Measurements from ENCODE around the gene RFX2.
"Not testable (repeated sequence)": the region's sequence is repeated elsewhere in the genome, so short reads cannot be mapped to it uniquely, and the experiment has no call there.

Gene RFX2

DNA sequence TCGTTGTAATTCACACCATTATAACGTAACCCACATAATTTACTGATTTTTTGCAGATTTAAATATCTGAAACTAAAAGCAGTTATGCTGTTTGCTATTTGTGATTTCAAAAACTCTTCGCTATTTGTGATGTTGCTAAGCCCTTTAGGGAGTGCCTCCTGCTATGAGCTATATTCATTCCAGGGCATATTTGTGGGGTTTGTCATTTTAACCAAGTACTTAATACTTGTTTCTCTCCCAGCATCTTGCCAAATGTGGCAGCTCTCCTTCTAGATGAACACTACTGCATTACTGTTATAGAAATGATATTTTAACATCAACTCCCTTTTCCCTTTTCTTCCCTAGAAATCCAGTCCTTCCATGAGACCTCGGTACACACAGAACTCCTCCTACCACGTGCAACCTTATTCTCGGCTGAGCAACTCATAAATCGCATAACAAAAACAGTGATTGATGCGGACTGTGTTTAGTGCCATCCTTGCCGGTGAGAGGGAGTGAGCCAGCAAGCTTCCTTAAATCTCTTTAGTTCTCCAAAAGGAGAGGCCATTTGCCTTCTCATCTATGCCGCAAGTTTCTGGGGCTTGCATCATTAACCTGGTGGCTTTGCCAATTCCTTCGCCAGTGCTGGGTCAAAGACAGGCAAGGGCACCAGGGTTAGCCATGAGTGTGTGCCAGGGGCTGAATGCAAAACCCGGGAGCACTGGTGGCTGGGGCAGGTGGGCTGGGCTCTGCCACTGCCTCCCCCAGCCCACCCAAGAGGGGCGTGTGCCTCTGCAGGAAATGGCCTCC, 33.4 kb downstream of the RFX2 start:
- no peak overlapping the region for H3K4me3 ChIP-seq (ENCODE audit: low read depth, low read length)

DNA sequence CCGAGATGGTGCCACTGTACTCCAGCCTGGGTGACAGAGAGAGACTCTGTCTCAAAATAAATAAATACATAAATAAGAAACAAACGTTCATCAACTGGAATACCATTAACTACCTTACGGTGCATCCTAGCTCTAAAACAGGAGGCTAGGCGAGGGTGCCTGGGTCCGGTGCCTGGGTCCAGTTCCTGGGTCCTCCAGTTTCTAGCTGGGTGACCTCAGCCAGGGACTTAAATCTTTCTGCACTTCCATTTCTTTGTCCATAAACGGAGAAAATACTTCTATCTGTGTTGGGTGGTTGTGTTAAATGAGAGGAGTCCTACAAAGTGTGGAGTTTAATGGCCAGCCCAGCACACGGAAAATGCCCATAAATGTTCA, 34.0 kb downstream of the RFX2 start:
- no peak overlapping the region for H3K4me3 ChIP-seq (ENCODE audit: low read depth, low read length)

DNA sequence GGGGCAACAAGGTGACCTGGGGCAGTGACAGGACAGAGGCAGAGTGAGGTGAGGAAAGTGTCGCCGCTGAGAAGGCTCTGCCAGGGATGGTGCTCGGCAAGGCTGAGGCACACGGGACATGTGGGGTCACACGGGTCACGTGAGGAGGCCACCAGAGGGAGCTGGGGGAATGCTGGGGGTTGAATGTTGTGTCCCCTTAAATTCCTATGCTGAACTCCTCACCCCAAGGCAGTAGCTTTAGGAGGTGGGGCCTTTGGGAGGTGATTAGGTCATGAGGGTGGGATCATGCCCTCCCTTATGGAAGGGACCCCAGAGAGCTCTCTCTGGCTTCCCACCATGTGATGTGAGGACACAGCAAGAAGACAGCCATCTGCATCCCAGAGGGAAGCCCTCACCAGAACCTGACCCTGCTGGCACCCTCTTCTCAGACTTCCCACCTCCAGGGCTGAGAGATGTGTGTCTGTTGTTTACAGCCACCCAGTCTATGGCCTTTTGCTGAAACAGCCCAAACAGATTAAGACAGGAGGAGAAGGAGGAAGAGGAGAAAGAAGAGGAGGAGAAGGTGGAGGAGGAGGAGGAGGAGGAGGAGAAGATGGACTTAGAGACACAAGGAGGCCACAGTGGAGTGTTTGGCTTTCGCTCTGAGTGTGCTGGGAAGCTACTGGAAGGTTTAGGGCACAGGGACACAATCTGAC, 35.4 kb downstream of the RFX2 start:
- H3K4me3 ChIP-seq (ENCODE audit: low read depth, low read length), result no peak overlapping the region

DNA sequence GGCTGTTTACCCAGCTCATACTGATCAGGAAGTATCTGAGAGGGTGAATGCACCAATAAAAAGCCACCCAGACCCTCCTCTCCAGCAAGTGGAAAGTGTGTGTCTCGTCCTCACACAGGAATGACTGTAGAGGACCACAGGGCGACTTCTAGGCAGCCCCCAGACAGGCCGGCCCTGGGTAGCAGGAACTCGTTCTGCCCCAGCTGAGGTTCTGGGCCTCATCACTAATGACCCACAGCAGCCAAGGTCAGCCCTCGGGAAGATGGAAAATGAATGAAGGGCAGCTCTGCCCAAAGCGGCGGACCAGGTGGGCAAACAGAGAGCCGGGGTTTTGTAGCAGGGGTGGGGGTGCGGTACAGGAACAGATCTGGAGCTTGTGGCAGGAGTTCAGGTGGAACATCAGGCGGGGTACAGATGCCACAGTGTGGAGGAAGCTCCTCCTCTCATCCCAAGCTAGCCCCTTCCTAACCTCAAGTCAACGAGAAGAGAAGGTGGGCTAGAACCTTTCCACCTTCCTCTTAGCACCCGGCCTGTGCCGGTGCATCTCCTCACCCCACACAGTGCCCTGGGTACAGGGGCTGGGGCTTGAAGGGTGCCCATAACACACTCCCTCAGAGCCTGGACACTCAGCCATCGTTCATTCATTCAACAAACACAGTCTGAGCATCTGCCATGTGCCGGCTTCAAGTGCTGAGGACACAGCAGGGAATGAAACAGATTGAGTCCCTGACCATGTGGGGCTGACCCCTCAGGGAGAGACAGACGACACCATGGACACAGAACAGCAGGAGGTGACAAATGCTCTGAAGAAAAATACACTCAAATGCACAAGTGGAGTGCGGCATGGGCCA, 36.2 kb downstream of the RFX2 start:
- H3K4me3 ChIP-seq (ENCODE audit: low read depth, low read length), result no peak overlapping the region

DNA sequence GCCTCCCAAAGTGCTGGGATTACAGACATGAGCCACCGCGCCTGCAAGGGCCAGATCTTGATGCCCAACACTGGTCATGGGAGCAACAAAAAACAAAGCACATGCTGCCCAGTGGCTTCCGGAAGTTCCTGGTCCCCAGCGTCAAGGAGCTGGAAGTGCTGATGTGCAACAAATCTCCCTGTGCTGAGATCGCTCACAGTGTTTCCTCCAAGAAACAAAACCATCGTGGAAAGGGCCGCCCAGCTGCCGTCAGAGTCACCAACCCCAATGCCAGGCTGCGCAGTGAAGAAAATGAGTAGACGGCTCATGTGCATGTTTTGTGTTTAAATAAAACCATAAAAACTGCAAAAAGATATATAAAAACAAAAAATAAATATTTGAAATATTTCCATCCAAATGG, 37.1 kb downstream of the RFX2 start:
- not testable (repeated sequence) for H3K4me3 ChIP-seq (ENCODE audit: low read depth, low read length)

DNA sequence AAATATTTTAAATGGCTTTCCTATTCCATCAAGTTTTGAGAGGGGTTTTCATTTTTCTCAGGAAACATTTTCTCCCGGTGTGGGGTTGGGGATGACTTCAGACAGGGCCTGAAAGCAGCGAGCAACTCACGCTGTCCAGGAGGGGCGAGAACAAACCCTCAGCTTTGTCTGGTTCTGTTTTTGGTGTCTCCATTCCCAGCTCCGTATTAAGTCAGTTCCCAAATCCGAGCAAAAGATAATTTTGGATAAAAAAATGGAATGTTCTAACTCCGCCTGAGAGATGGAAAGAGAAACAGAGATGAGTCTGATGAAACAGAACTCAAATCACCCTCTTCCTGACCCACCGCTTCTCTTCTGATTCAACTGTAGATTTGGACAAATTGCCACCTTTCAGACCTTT, 38.4 kb downstream of the RFX2 start:
- no peak overlapping the region for H3K4me3 ChIP-seq (ENCODE audit: low read depth, low read length)

DNA sequence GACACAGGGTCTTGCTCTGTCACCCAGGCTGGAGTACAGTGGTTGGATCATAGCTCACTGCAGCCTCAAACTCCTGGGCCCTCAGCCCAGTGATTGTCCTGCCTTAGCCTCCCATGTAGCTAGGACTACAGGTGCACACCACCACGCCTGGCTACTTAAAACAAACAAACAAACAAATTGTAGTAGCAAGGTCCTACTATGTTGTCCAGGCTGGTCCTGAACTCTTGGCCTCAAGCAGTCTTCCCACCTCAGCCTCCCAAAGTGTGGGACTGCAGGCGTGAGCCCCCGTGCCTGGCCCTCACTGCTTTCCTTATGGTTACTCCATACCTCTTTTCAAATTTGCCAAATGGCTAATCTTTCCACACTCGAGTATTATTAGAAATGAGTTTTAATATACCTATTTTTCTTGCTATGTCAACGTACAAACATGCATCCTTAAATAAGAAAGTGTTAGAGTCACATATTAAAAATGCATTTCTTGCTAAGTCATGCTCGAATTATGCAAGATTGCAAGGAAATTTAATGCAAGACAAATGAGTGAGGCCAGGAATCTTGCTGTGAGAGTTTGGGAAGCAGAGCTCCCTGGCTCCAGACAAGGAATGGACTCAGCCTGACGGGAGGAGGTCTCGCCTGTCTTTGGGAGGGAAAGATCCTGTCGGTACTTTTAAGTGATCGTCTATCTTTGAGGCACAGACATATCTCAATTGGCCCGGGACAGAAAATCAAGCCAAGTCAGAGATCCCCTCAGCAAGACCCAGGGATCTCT, 39.4 kb downstream of the RFX2 start:
- no peak overlapping the region for H3K4me3 ChIP-seq (ENCODE audit: low read depth, low read length)

DNA sequence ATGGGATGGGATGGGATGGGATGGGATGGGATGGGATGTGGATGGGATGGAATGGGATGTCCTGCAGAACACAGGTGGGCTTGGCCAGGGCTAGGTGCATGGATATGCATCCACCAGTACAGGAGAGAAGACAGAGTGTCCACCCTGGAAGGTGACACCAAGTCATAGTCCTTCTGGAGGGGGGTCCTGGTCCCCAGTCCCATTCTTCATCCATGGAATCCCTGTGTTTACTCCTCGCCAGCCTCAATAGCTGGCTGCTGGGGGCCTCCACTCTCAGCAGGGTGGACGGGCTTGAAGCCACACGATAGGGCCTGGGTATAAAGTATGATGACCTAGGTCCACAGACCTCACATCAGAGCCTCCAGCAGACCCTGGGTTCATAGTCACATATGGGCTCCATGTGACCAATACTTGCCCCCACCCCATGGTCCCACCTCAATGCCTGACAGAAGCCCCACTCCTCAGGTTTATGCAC, 40.1 kb downstream of the RFX2 start:
- no peak overlapping the region for H3K4me3 ChIP-seq (ENCODE audit: low read depth, low read length)

DNA sequence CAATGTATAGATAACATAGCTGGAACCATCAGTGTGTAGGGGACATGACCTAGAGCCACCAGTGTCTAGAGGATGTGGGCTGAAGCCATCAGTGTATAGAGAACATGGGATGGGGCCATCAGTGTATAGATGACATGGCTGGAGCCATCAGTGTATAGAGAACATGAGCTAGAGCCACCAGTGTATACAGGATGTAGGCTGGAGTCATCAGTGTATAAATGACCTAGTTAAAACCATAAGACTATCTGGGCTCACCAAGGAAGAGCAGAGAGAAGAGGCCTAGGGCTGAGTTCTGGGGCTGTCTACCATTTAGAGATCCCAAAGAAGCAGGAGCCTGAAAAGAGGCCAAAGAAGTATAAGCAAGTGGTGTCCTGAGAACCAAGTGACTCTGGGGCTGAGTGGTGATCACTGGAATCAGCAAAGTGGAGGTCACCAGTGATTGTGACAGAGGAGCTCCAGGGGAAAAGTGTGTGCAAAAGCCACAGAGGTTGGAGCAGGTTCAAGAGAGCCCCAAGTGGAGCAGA, 41.0 kb downstream of the RFX2 start:
- H3K4me3 ChIP-seq (ENCODE audit: low read depth, low read length), result no peak overlapping the region

DNA sequence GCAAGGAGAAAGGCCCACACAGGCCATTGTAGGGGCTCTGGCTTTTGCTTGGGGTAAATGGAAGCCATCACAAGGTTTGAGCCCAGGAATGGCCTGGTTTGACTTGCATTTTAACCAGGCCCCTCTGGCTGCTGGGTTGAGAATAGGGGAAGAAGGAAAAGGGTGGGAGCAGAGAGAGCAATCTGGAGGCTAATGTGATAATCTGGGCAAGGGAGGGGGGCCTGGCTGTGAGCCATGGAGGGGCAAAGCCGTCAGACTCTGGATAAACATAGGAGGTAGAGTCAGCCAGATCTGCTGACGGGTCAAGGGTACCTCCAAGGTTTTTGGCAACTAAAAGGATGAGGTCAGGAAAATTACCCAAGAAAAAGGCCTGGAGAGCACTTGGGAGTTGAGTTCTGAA, 41.6 kb downstream of the RFX2 start:
- H3K4me3 ChIP-seq (ENCODE audit: low read depth, low read length), result no peak overlapping the region

DNA sequence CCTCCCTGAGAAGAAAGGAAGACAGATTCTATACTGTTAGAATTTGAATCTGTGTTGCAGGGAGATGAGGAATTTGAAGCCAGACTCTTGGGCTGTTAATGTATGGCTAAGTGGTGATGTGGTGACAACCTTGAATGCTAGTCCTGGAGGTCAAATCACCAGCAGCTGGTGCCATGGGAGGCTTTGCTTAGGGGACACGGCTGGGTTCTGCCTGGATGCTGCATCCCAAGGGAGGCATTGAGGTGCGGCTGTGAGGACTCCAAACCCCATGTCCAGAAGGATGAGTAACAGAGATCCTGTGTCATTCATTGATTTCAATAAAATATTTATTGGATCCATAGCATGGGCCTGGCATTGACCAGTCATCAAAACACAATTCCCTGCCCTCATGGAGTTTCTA, 42.3 kb downstream of the RFX2 start:
- no peak overlapping the region for H3K4me3 ChIP-seq (ENCODE audit: low read depth, low read length)

DNA sequence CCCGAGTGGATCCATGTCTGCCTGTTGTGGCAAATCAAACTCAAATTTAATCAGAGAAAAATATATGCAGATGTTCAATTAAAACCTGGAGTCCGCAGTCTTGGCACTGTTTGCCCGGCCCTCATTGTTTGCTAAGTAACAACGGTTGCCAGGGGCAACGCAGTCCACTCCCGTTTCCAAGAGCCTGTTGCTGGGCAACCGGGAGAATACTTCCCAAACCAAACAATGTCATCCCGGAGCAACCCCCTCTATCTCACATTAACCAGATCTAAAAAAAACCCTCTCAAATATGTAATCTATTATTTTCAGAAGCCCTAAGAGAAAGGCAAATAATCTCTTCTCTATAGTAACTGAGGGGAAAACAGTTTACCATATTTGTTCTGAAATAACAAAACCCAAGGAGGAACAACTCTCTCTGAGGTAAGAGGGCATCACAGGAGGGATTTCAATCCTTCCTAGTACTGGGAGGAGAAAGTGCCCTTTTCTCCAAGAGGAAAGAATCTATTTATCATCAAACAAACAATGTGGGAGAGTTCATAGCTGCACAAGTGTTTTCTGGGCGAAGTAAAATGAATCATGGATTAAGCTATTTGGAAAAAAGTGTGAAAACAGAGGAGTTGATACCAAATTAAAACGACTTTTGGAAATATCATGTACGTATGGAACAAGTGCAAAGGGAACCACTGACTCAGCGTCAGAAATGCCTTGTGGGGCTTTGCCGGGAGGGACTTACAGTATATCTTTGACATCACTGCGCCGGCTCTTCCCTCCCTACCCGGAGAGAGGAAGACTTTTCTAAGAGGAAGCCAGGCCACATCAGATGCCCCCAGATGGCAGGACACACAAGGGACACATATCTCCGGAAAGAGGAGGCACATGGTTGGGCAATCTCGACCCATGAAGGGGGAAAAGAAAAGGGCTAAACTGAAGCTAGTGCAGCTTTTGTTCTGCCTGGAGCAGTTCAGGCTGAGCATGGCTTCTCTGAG, 43.3 kb downstream of the RFX2 start:
- H3K4me3 ChIP-seq (ENCODE audit: low read depth, low read length), result no peak overlapping the region

DNA sequence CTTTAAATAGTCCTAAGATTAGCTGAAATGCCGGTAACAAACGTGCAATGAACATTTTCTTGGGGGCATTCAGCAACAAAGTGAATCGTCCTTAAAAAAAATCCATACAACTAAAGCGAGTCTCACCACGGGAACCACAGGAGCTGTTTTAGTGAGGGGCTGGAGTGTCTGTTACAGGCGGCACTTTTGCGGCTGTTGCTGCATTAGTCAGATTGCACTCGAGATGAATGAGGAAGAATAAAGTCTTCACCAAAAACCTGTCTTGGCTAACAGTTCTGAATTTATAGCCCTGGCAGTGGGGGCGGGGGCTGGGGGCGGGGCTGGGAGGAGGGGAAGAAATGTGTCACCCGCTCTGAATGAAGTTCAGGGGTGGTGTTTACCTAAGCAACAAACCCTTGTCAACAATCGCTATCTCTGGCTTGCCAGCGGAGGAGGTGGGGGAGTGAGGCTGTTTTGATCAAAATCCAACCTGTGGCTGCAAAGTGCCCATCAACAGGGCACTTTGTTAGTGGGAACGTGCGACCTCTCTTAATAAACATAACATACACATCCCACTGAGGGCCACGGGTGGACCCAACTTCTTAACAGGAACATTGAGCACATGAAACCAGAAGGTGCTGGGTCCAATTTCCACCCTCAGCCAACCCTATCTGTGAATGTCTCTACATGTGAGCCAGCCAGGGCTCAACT, 44.5 kb downstream of the RFX2 start:
- H3K4me3 ChIP-seq (ENCODE audit: low read depth, low read length), result no peak overlapping the region

DNA sequence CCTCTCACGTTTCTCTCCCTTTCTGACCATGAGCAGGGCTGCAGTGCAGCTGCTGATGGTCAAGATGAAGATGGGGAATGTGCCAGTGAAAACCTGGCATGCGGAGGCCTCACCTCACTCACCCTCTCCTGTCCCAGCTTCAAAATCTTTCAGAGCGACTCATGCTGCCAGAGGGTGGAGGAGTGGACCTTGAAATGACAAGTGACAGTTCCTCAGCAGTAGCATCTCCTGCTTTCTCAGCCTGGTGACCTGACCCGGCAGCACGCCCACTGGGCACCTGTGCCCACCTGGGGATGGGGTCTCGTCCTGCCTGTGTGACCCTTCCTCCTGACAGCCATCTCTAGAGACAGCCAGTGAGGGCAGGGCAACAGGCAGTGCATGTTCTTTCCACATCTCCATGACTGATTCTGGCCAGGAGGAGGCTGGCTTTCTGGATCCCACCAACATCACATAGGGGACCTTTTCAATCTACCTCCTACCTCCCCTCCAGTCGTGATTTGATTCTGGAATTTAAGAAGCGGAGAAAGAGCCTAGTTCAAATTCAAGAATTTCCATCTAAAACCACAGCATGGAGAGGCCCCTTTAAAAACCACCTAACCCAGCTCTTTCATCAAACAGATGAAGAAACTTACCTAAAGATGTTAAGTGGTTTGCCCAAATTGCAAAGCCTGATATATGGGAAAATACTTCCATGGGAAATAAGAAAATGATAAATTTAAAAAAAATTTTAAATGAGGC, 45.8 kb downstream of the RFX2 start:
- no peak overlapping the region for H3K4me3 ChIP-seq (ENCODE audit: low read depth, low read length)

DNA sequence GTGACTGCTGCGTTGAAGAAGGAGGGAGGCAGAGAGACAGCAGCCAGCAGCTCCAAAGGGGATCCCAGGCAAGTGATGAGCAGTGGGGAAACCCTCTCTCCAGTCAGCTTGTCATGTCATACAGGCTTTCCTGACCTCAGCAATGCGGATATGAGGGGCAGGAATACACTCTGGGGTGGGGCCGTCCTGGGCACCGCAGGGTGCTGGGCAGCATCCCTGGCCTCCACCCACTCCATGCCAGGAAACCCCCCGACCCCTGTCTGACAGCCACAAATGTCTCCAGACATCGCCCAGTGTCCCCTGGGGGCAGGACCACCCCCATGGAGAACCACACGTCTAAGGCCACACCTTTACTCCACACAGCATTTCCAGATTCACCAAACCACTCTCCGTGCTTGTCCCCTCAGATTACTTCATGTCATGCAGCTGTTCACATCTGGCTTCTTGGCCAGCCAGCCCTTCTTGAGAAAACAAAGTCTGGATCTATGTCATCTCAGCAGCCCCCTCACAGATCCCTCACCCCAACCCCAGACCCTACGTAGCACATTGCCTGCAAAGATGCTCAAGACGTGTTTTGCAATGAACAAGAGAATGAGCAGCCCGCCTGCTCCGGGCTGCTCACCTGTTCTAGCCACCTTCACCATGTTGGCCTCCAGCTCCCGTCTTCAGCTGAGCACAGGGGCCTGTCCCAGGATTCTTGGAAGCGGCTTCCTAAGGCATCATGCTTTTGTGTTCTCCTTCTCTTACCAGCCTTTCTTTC, 46.5 kb downstream of the RFX2 start:
- no peak overlapping the region for H3K4me3 ChIP-seq (ENCODE audit: low read depth, low read length)

DNA sequence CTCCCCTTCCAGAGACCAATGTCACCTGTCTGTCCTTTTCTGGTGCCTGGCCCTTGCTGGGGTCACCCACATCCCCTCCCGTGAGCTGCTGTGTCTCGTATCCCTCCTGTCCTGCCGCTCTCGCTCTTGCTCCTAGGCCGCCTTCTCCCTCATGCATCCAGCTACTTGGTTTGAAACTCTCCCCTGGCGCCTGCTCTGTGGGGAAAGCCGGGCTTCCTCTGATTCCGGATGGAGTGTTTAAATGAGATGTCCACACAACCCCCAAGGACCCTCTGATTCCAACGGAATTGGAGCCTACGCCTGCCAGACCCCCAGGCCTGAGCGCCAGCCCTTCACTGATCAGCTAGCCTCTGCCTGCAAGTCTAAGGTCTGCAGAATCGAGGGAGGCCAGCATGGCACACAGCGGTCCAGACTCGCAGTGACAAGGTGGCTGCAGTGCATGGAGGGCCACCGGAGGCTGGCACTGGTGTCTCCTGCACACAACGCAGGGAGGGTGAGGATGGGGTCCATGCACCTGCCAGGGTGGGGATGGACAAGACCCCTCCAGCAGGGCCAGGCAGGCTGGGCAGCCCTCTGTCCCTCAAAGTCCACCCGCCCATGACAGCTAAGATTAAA, 47.2 kb downstream of the RFX2 start:
- no peak overlapping the region for H3K4me3 ChIP-seq (ENCODE audit: low read depth, low read length)

DNA sequence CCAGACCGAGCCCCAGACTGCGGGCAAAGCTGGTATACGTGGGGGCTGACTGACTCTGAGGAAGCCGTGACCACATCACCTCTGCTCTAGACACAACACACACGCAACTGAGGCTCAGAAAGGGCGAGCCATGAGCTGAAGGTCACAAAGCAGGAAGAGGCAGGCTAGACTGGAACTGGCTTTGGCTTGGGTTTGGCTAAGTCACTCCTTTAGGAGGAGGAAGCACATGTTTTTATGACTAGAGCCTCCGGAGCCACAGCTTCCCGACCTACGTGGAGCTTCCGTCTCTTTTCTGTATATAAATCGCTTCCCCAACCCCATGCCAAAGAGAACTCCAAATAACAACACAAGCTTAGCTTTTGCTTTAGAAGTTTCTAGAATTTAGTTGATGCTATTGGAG, 48.0 kb downstream of the RFX2 start:
- no peak overlapping the region for H3K4me3 ChIP-seq (ENCODE audit: low read depth, low read length)
